Measurements from ENCODE around the gene CHKB.
"Not testable (repeated sequence)": the region's sequence is repeated elsewhere in the genome, so short reads cannot be mapped to it uniquely, and the experiment has no call there.

Gene CHKB

GRCh38 chr22:50582493-50583293 lies at the start of gene CHKB:
Gene CHKB, minus strand, starts transcription at chr22:50582849. Its CDS starts 68 bp downstream, at chr22:50582781.
- DNase-seq (ENCODE audit: low read depth in 2 of 2): peak; percentile 96 to 98

- no peak for DNase-seq (ENCODE audit: low read depth in 2 of 2)
These were observed 47.7 kb upstream of the CHKB start for GRCh38 chr22:50630376-50630775.

GRCh38 chr22:50628543-50629134 lies 46.0 kb upstream of the CHKB start:
- peak in 1 of 2 experiments; percentile 17 for DNase-seq (ENCODE audit: low read depth in 2 of 2)

- peak; percentile 60 to 62 for DNase-seq (ENCODE audit: low read depth in 2 of 2)
These were observed 45.2 kb upstream of the CHKB start, which contains the start of gene ARSA for GRCh38 chr22:50627642-50628542. Gene ARSA, minus strand, starts transcription at chr22:50628152. Its CDS starts 373 bp downstream, at chr22:50627779.

- DNase-seq (ENCODE audit: low read depth in 2 of 2): no peak
These were observed 44.4 kb upstream of the CHKB start for GRCh38 chr22:50626850-50627641.

- DNase-seq (ENCODE audit: low read depth in 2 of 2): no peak
These were observed 43.7 kb upstream of the CHKB start for GRCh38 chr22:50626314-50626849.

- no peak for DNase-seq (ENCODE audit: low read depth in 2 of 2)
These were observed 43.1 kb upstream of the CHKB start for GRCh38 chr22:50625568-50626313.

GRCh38 chr22:50625131-50625567 lies 42.5 kb upstream of the CHKB start:
- DNase-seq (ENCODE audit: low read depth in 2 of 2): no peak

- no peak for DNase-seq (ENCODE audit: low read depth in 2 of 2)
These were observed 41.9 kb upstream of the CHKB start for GRCh38 chr22:50624347-50625130.

GRCh38 chr22:50622723-50623327 lies 40.2 kb upstream of the CHKB start:
- no peak for DNase-seq (ENCODE audit: low read depth in 2 of 2)

GRCh38 chr22:50621948-50622722 lies 39.5 kb upstream of the CHKB start:
- DNase-seq (ENCODE audit: low read depth in 2 of 2): no peak

GRCh38 chr22:50621356-50621880 lies 38.8 kb upstream of the CHKB start:
- no peak for DNase-seq (ENCODE audit: low read depth in 2 of 2)

GRCh38 chr22:50620593-50621355 lies 38.1 kb upstream of the CHKB start:
- DNase-seq (ENCODE audit: low read depth in 2 of 2): peak in 1 of 2 experiments; percentile 61

GRCh38 chr22:50614296-50614695 lies 31.6 kb upstream of the CHKB start:
- not testable (repeated sequence) for DNase-seq (ENCODE audit: low read depth in 2 of 2)

GRCh38 chr22:50613291-50613981 lies 30.8 kb upstream of the CHKB start:
- no peak for DNase-seq (ENCODE audit: low read depth in 2 of 2)

GRCh38 chr22:50612528-50613221 lies 30.0 kb upstream of the CHKB start:
- DNase-seq (ENCODE audit: low read depth in 2 of 2): no peak

Data from stimulated activated CD4-positive, alpha-beta T cell treated with anti-CD3 and anti-CD28 coated beads, Interleukin-12 subunit alpha, Interleukin-12 subunit beta, amount 100 ng/mL, for 24 hours (primary cell).